ENCODE measurements around the gene DMRT3.

DNA sequence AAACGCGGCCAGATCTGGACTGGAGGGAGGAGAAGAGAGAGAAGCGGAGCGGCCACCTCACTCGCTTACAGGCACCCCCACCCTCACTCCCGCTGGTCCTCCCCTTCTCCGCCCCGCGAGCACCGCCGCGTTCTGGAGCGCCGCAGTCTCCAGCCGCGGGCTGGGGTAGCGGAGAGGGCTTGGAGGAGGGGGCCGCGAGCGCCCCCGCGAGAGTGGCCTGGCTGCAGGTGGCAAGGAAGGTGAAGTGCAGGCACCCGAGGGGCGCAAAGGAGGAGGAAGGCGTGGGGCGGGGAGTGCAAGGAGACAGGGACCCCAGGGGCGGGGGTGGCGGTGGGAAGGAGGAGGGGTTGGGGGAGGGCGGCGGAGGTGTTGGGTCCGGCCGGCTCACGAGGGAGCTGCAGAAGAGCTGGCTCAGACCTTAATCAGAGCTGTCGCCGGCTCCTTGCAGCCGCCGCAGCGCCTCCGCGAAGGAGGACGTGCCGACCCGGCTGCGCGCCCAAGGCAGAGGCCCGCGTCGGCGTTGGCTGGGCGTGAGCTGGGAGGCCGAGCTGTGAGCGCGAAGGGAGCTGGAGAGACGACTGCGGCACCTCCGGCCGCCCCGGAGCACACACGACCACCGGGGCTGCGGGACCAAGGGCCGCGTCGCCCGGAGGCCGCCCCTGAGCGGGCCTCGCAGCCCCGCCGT is at the start of gene DMRT3:
- no peak for TF ChIP-seq POLR2A (IDR thresholded peaks at IDR 0.05)
- TF ChIP-seq, protein P1, sequence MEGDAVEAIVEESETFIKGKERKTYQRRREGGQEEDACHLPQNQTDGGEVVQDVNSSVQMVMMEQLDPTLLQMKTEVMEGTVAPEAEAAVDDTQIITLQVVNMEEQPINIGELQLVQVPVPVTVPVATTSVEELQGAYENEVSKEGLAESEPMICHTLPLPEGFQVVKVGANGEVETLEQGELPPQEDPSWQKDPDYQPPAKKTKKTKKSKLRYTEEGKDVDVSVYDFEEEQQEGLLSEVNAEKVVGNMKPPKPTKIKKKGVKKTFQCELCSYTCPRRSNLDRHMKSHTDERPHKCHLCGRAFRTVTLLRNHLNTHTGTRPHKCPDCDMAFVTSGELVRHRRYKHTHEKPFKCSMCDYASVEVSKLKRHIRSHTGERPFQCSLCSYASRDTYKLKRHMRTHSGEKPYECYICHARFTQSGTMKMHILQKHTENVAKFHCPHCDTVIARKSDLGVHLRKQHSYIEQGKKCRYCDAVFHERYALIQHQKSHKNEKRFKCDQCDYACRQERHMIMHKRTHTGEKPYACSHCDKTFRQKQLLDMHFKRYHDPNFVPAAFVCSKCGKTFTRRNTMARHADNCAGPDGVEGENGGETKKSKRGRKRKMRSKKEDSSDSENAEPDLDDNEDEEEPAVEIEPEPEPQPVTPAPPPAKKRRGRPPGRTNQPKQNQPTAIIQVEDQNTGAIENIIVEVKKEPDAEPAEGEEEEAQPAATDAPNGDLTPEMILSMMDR (IDR thresholded peaks at IDR 0.05), result no peak
